Fibroblast of lung (primary cell): Measurements from ENCODE around the gene PPP1R13B.

ENCODE experiments used
- CTCF ChIP-seq, 2 donors: IDR thresholded peaks in 1 of 2; conservative IDR thresholded peaks in 1 of 2; 1 replicate in 1 of 2; 2 replicates in 1 of 2; pipeline ENCODE4 v1.5.1; 2011 to 2012; ENCODE audit warnings: low read length in 2 of 2, control low read depth in 1 of 2, inconsistent platforms in 1 of 2, low read depth in 1 of 2, mild to moderate bottlenecking in 1 of 2
- EZH2 ChIP-seq: IDR thresholded peaks from 2 replicates; pipeline ENCODE4 v1.5.1; 2012; ENCODE audit warnings: low read length, control low read depth, mild to moderate bottlenecking; ENCODE audit errors: missing control alignments

GRCh38 chr14:103735439-103735814, 111.9 kb downstream of the PPP1R13B start:
- TF ChIP-seq CTCF (conservative IDR thresholded peaks at IDR 0.05 in 1 of 2, IDR thresholded peaks at IDR 0.05 in 1 of 2; ENCODE audit: low read depth in 1 of 2, low read length in 2 of 2) (no peak), EZH2 (no peak)
